Dendritic cell treated with granulocyte-macrophage colony-stimulating factor and Interleukin-4, amounts not matched to agents 40 ng/mL and 50 ng/mL, for 4 days (primary cell): ENCODE measurements around the gene LCP2.

Source experiments
- H3K27ac Mint-ChIP-seq: one replicate; pipeline ENCODE4 v1.8.0; 2022; ENCODE audit warnings: mild to moderate bottlenecking, mixed read lengths
- H3K27me3 Mint-ChIP-seq: one replicate; pipeline ENCODE4 v1.8.0; 2022; ENCODE audit warnings: mild to moderate bottlenecking, mixed read lengths
- H3K36me3 Mint-ChIP-seq: one replicate; pipeline ENCODE4 v1.8.0; 2022; ENCODE audit warnings: low read depth, mixed read lengths
- H3K4me1 Mint-ChIP-seq: one replicate; pipeline ENCODE4 v1.8.0; 2022; ENCODE audit warnings: low read depth, mixed read lengths
- H3K4me3 Mint-ChIP-seq: one replicate; pipeline ENCODE4 v1.8.0; 2022; ENCODE audit warnings: mild to moderate bottlenecking, moderate library complexity, mixed read lengths
- H3K9me3 Mint-ChIP-seq: one replicate; pipeline ENCODE4 v1.8.0; 2022; ENCODE audit warnings: mixed read lengths
- intact Hi-C: fragments of 100-400 bp; cut with micrococcal nuclease; formaldehyde crosslinking; loops from one replicate; pipeline ENCODE4 v1.15.0; 2022

The LCP2 gene

GRCh38 chr5:170300361-170301013 is 2.9 kb upstream of the LCP2 start:
- Mint-ChIP-seq H3K4me3 (peak overlapping the region; percentile 56), H3K36me3 (peaks cover 22% of the 10 kb centered on the region), H3K4me1 (peaks cover 72% of the 10 kb centered on the region), H3K9me3 (no peaks in the 10 kb centered on the region), H3K27me3 (no peaks in the 10 kb centered on the region), H3K27ac (peak overlapping the region; percentile 79)
- intact Hi-C loops = no loop called here

GRCh38 chr5:170296935-170297588 is 515 bp downstream of the LCP2 start:
- Mint-ChIP-seq H3K4me3 (peak overlapping the region; percentile 99), H3K27me3 (no peaks in the 10 kb centered on the region), H3K36me3 (peaks cover 56% of the 10 kb centered on the region), H3K9me3 (no peaks in the 10 kb centered on the region), H3K27ac (peak overlapping the region; percentile 95), H3K4me1 (peaks cover 82% of the 10 kb centered on the region)
- intact Hi-C loops = loop anchor here (2.0 to 5.0 kb wide), 3 partner anchors 28 to 66 kb away; no protein-coding TSS in a partner anchor

GRCh38 chr5:170296036-170296934 is 1.3 kb downstream of the LCP2 start:
- intact Hi-C loops = loop anchor here (2.0 to 5.0 kb wide), 3 partner anchors 27 to 67 kb away; no protein-coding TSS in a partner anchor
- peaks cover 81% of the 10 kb centered on the region for H3K4me1 Mint-ChIP-seq
- H3K27me3 Mint-ChIP-seq = no peaks in the 10 kb centered on the region
- H3K9me3 Mint-ChIP-seq = no peaks in the 10 kb centered on the region
- H3K4me3 Mint-ChIP-seq = peak overlapping the region; percentile 99
- peak overlapping the region; percentile 95 for H3K27ac Mint-ChIP-seq
- H3K36me3 Mint-ChIP-seq = peaks cover 64% of the 10 kb centered on the region

DNA sequence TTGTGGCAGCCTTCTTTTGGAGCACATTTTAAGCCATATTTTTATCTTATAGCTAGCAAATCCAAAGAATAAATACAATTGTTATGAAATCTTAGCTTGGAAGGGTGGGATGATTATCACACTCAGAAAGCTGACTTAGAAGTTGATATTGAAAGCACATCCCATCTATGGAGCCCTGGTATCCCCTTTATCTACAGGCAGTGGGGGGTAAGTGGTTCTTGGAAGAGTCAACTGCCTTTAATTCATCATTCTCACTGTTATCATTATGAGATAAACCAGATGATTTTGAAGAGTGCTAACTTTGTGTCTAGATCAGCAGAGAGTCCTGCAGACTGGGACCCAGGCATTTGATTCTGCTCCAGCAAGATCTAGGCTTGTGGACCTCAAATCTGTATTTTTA is 3.0 kb downstream of the LCP2 start:
- Mint-ChIP-seq H3K9me3 (no peaks in the 10 kb centered on the region), H3K27me3 (no peaks in the 10 kb centered on the region), H3K4me3 (peak overlapping the region; percentile 99), H3K36me3 (peaks cover 81% of the 10 kb centered on the region), H3K4me1 (peaks cover 81% of the 10 kb centered on the region), H3K27ac (no peak overlapping the region)
- intact Hi-C loops = no loop called here

- H3K4me1 Mint-ChIP-seq = peaks cover 81% of the 10 kb centered on the region
Measured at GRCh38 chr5:170294057-170294456, 3.5 kb downstream of the LCP2 start.

DNA sequence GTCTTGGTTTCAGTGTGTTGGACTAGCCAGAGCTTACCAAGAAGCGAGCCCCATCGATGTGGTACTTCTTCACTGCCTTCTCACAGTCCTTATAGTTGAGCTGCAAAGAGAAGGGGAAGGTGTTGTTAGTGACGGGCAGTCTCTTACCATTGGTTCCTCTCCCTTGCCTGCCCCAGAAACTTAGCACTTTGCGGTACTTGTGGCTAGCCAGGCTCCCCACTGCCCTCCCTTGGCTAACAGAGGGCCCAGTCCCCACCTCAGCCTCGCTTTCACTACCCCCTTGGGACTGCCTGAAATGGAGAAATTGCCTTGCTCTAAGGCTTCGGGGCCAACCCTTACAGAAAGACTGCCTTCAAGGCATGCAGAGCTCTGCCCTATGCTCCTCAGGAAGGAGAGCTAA is 4.3 kb downstream of the LCP2 start:
- Mint-ChIP-seq H3K9me3 (no peaks in the 10 kb centered on the region), H3K27ac (peak overlapping the region; percentile 42), H3K36me3 (peaks cover 94% of the 10 kb centered on the region), H3K4me3 (peak overlapping the region; percentile 99), H3K4me1 (peaks cover 82% of the 10 kb centered on the region), H3K27me3 (no peaks in the 10 kb centered on the region)
- intact Hi-C loops = no loop called here

More at GRCh38 chr5:170294057-170294456, 3.5 kb downstream of the LCP2 start:
- H3K27me3 Mint-ChIP-seq = no peaks in the 10 kb centered on the region
- no peak overlapping the region for H3K27ac Mint-ChIP-seq
- intact Hi-C loops = no loop called here
- peaks cover 86% of the 10 kb centered on the region for H3K36me3 Mint-ChIP-seq
- H3K4me3 Mint-ChIP-seq = peak overlapping the region; percentile 99
- H3K9me3 Mint-ChIP-seq = no peaks in the 10 kb centered on the region

GRCh38 chr5:170292179-170293104 is 5.1 kb downstream of the LCP2 start:
- H3K36me3 Mint-ChIP-seq = peaks cover 100% of the 10 kb centered on the region
- intact Hi-C loops = no loop called here
- H3K4me3 Mint-ChIP-seq = peak overlapping the region; percentile 99
- peak overlapping the region; percentile 42 for H3K27ac Mint-ChIP-seq
- H3K9me3 Mint-ChIP-seq = no peaks in the 10 kb centered on the region
- H3K4me1 Mint-ChIP-seq = peaks cover 82% of the 10 kb centered on the region
- no peaks in the 10 kb centered on the region for H3K27me3 Mint-ChIP-seq

DNA sequence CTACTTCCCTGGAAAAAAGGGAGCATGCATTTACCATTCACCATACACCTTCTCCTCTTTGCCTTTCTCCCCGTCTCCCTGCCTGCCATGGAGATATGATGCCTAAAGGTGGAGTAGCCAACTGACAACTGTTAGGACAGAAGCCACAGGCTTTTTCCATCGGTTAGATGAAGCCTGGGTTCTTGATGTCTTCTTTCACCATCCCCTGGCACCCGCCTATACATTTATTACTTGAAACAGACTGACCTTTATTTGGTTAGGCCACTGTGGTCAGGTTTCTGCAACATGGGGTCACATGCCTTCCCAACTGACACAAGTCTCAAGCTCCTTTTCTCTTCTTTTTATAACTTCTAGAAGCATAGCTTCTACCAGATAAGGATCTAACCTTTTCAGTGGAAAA is 7.1 kb downstream of the LCP2 start:
- Mint-ChIP-seq H3K9me3 (no peaks in the 10 kb centered on the region), H3K4me1 (peaks cover 89% of the 10 kb centered on the region), H3K27ac (peak overlapping the region; percentile 57), H3K4me3 (peak overlapping the region; percentile 28), H3K27me3 (no peaks in the 10 kb centered on the region), H3K36me3 (peaks cover 100% of the 10 kb centered on the region)
- intact Hi-C loops = no loop called here

DNA sequence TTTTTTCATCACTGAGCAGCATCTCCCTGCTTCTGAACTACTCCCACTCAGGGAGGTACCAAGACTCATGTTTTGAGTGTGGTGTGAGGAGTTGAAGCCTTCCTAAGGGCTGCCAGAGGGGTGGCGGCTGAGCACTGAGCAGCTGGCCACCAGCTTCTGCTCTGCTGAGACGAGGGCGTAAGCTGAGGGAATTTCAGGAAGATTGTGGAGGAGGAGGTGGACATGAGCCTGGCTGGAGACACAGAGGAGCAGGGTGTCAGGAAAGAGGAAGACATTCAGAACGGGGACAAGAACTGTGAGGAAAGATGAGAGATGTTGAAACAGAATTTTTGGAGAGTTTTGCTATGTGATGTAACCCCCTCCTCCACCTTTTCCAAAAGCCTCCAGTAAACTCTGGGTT is 7.8 kb downstream of the LCP2 start:
- Mint-ChIP-seq H3K4me1 (peaks cover 90% of the 10 kb centered on the region), H3K9me3 (no peaks in the 10 kb centered on the region), H3K27ac (peak overlapping the region; percentile 46), H3K4me3 (peak overlapping the region; percentile 13), H3K36me3 (peaks cover 100% of the 10 kb centered on the region), H3K27me3 (no peaks in the 10 kb centered on the region)
- intact Hi-C loops = no loop called here

- Mint-ChIP-seq H3K4me3 (no peak overlapping the region), H3K9me3 (no peaks in the 10 kb centered on the region), H3K27ac (peak overlapping the region; percentile 46), H3K4me1 (peaks cover 91% of the 10 kb centered on the region), H3K36me3 (peaks cover 100% of the 10 kb centered on the region), H3K27me3 (no peaks in the 10 kb centered on the region)
- intact Hi-C loops = no loop called here
Measured at GRCh38 chr5:170289121-170289520, 8.5 kb downstream of the LCP2 start.

DNA sequence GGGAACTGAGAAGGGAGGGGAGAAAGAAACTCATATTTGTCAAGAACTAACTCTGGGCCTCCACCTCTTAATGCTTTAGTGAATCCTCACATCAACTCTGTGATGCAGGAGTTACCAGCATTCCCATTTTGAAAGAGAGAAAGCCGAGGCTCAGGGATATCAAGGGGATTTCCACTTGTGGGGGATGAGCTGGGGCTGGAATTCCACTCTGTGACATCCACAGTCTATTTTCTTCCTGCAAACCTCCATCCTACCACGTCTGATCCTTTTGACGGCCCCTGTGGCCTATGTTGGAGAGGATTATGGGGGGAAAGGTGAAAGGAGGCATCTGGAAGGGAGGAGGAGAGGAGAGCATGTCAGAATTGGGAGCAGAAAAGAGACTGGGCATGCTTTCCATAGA is 9.0 kb downstream of the LCP2 start:
- H3K4me3 Mint-ChIP-seq = no peak overlapping the region
- intact Hi-C loops = no loop called here

DNA sequence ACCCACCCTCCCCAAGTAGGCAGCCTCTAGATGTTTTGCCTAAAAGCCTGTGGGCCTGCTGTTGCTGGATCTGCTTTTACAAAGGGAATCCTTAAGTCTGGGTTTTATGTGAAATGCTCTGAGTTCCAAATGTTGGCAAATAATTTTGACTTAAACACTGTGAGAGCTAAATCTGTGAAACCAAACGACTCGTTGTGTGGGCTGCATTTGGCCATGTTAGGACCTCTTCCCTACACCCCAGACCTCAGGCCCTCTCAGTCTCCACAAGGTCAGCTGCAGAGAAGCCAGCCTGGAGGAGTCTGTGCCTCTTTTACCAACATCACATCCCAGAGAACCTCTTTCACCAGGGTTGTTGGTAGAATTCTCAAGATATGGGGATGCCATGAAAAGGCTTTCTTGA is 9.4 kb downstream of the LCP2 start:
- peaks cover 100% of the 10 kb centered on the region for H3K36me3 Mint-ChIP-seq
- H3K9me3 Mint-ChIP-seq = no peaks in the 10 kb centered on the region
- H3K4me1 Mint-ChIP-seq = peaks cover 91% of the 10 kb centered on the region
- no peak overlapping the region for H3K4me3 Mint-ChIP-seq
- peak overlapping the region; percentile 55 for H3K27ac Mint-ChIP-seq
- intact Hi-C loops = no loop called here
- no peaks in the 10 kb centered on the region for H3K27me3 Mint-ChIP-seq

More for the DNA sequence above, 9.0 kb downstream of the LCP2 start:
- Mint-ChIP-seq H3K36me3 (peaks cover 100% of the 10 kb centered on the region), H3K4me1 (peaks cover 91% of the 10 kb centered on the region), H3K9me3 (no peaks in the 10 kb centered on the region), H3K27ac (no peak overlapping the region), H3K27me3 (no peaks in the 10 kb centered on the region)

DNA sequence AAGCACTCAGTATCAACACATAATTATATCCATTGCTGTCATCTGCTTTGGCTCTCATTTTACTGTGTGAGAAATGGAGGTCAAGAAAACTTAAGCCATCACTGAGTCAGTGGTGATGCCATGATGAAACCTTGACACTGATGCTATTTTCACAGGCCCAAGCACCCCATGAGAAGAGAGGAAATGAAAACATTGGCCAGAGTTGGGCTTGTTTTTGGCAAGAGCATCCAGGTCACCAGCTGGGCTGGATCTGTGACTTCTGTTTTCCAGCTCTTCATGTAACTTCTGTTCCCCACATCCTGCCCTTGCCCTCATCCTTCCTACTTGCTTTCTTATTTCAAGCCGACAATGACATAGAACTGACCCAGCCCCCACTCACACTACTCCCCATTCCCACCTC is 10.0 kb downstream of the LCP2 start:
- peaks cover 100% of the 10 kb centered on the region for H3K36me3 Mint-ChIP-seq
- peaks cover 91% of the 10 kb centered on the region for H3K4me1 Mint-ChIP-seq
- no peak overlapping the region for H3K4me3 Mint-ChIP-seq
- no peaks in the 10 kb centered on the region for H3K9me3 Mint-ChIP-seq
- H3K27me3 Mint-ChIP-seq = no peaks in the 10 kb centered on the region
- H3K27ac Mint-ChIP-seq = peak overlapping the region; percentile 55
- intact Hi-C loops = no loop called here
